CD4-positive, alpha-beta T cell treated with Interleukin-4 for 4 hours (primary cell): ENCODE results near the gene C14orf180.

Experiments
- DNase-seq: peaks from one replicate; pipeline ENCODE4 v3.0.0-alpha.2; 2020

C14orf180 gene

GRCh38 chr14:104550340-104550860 lies 29.2 kb upstream of the C14orf180 start:
- DNase-seq, result no peak

GRCh38 chr14:104550861-104551728 lies 28.5 kb upstream of the C14orf180 start:
- no peak for DNase-seq

- no peak for DNase-seq
Observed at GRCh38 chr14:104551851-104552737, 27.5 kb upstream of the C14orf180 start.

- DNase-seq, result no peak
Observed at GRCh38 chr14:104552738-104553125, 26.8 kb upstream of the C14orf180 start.

GRCh38 chr14:104553166-104554087 lies 26.1 kb upstream of the C14orf180 start:
- DNase-seq, result no peak

- no peak for DNase-seq
Observed at GRCh38 chr14:104554088-104554607, 25.4 kb upstream of the C14orf180 start.

- DNase-seq, result no peak
Observed at GRCh38 chr14:104554608-104555429, 24.7 kb upstream of the C14orf180 start.

- no peak for DNase-seq
Observed at GRCh38 chr14:104555430-104556255, 23.9 kb upstream of the C14orf180 start.

GRCh38 chr14:104556256-104557021 lies 23.1 kb upstream of the C14orf180 start:
- DNase-seq, result no peak

GRCh38 chr14:104557086-104557485 lies 22.5 kb upstream of the C14orf180 start:
- no peak for DNase-seq

GRCh38 chr14:104557766-104558165 lies 21.8 kb upstream of the C14orf180 start:
- DNase-seq, result no peak

GRCh38 chr14:104558231-104559027 lies 21.1 kb upstream of the C14orf180 start:
- no peak for DNase-seq

GRCh38 chr14:104559028-104559803 lies 20.3 kb upstream of the C14orf180 start:
- no peak for DNase-seq

GRCh38 chr14:104559804-104560585 lies 19.6 kb upstream of the C14orf180 start:
- no peak for DNase-seq

- DNase-seq, result no peak
Observed at GRCh38 chr14:104560586-104560945, 19.0 kb upstream of the C14orf180 start.

GRCh38 chr14:104561124-104561557 lies 18.4 kb upstream of the C14orf180 start:
- DNase-seq, result no peak
